ENCODE results near the gene OR11H7.
"Not testable (repeated sequence)": the region's sequence is repeated elsewhere in the genome, so short reads cannot be mapped to it uniquely, and the experiment has no call there.

Gene OR11H7

DNA sequence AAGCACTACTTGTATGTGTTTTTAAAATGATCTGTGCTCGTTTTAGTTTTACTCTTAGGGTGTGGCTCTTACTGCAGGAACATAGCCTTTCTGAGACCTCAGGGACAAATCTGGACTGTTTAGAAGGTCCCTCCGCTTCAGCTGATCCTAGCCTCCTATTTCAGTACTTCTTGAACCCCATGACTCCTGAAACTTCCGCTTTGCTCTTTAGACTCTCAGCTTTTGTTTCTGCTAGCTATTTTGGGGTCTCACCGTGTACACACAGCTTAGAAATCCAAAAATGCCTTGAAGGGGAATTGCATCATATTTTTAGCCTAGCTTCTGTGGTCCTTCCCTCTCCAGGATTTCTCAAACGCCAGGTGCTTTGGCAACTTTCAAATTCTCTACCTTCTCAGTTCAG, 29.8 kb upstream of the OR11H7 start:
- Histone ChIP-seq H3K36me3 (ENCODE audit: control insufficient read depth, insufficient read depth, low read length) (no peaks in the 10 kb centered on the region), H3K27ac (ENCODE audit: low read depth, low read length, severe bottlenecking) (no peak overlapping the region), H3K9me3 (ENCODE audit: control insufficient read depth, low read length) (peaks cover 56% of the 10 kb centered on the region), H3K4me3 (ENCODE audit: extremely low read depth, insufficient read depth, low read length, poor library complexity, severe bottlenecking) (no peak overlapping the region), H3K4me1 (ENCODE audit: control insufficient read depth, insufficient read depth, low read length, poor library complexity, severe bottlenecking) (no peaks in the 10 kb centered on the region)
- WGBS, 2 experiments (ENCODE audit: insufficient coverage in 2 of 2) = 43 to 48% methylated on average over 5 of the region's 5 CpGs

DNA sequence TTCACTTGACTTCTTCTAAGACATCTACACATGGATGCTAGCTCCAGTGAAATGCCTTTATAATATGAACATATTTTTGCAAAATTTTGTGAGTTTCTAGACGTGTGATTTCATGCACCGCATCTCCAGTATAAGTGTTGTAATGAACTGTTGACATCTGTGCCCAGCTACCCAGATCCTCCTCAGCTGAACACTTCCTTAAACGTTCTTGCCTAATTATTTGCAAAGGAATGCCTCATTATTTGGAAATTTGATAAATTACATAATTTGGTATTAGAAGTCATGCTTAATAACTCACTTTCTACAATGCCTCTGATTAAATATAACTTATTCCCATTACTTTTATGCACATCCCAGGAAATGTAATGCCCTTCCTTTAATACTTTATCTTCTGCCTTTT, 24.1 kb upstream of the OR11H7 start:
- Histone ChIP-seq H3K4me1 (ENCODE audit: control insufficient read depth, insufficient read depth, low read length, poor library complexity, severe bottlenecking) (no peaks in the 10 kb centered on the region), H3K9me3 (ENCODE audit: control insufficient read depth, low read length) (peaks cover 35% of the 10 kb centered on the region), H3K36me3 (ENCODE audit: control insufficient read depth, insufficient read depth, low read length) (no peaks in the 10 kb centered on the region), H3K4me3 (ENCODE audit: extremely low read depth, insufficient read depth, low read length, poor library complexity, severe bottlenecking) (no peak overlapping the region), H3K27ac (ENCODE audit: low read depth, low read length, severe bottlenecking) (no peak overlapping the region)
- 80% methylated on average over 1 of the region's 3 CpGs; no CpG with 5 or more reads in 1 of the 2 experiments for WGBS, 2 experiments (ENCODE audit: insufficient coverage in 2 of 2)

DNA sequence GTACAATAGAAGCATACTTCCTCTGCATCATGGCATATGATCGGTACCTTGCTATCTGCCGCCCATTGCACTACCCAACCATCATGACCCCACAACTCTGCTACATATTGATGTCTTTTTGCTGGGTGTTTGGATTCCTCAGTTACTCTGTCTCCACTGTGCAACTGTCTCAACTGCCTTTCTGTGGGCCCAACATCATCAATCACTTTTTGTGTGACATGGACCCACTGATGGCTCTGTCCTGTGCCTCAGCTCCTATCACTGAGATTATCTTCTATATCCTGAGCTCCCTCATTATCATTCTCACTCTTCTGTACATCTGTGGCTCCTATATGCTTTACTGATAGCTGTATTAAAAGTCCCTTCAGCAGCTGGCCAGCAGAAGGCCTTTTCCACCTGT, 19.2 kb upstream of the OR11H7 start:
- peaks cover 33% of the 10 kb centered on the region for H3K9me3 ChIP-seq (ENCODE audit: control insufficient read depth, low read length)
- H3K4me1 ChIP-seq (ENCODE audit: control insufficient read depth, insufficient read depth, low read length, poor library complexity, severe bottlenecking) = no peaks in the 10 kb centered on the region
- 64 to 83% methylated on average over 1 to 2 of the region's 2 CpGs for WGBS, 2 experiments (ENCODE audit: insufficient coverage in 2 of 2)
- H3K36me3 ChIP-seq (ENCODE audit: control insufficient read depth, insufficient read depth, low read length) = no peaks in the 10 kb centered on the region
- H3K27ac ChIP-seq (ENCODE audit: low read depth, low read length, severe bottlenecking) = no peak overlapping the region
- H3K4me3 ChIP-seq (ENCODE audit: extremely low read depth, insufficient read depth, low read length, poor library complexity, severe bottlenecking) = no peak overlapping the region

DNA sequence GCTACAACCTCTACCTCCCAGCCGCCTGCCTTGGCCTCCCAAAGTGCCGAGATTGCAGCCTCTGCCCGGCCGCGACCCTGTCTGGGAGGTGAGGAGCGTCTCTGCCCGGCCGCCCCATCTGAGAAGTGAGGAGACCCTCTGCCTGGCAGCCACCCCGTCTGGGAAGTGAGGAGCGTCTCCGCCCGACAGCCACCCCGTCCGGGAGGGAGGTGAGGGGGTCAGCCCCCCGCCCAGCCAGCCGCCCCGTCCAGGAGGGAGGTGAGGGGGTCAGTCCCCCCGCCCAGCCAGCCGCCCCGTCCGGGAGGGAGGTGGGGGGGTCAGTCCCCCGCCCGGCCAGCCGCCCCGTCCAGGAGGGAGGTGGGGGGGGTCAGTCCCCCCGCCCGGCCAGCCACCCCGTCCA, 16.4 kb upstream of the OR11H7 start:
- H3K4me3 ChIP-seq (ENCODE audit: extremely low read depth, insufficient read depth, low read length, poor library complexity, severe bottlenecking); H3K4me1 ChIP-seq (ENCODE audit: control insufficient read depth, insufficient read depth, low read length, poor library complexity, severe bottlenecking); H3K27ac ChIP-seq (ENCODE audit: low read depth, low read length, severe bottlenecking); H3K36me3 ChIP-seq (ENCODE audit: control insufficient read depth, insufficient read depth, low read length): not testable (repeated sequence)
- 88% methylated on average over 5 of the region's 28 CpGs; no CpG with 5 or more reads in 1 of the 2 experiments for WGBS, 2 experiments (ENCODE audit: insufficient coverage in 2 of 2)
- peaks cover 41% of the 10 kb centered on the region for H3K9me3 ChIP-seq (ENCODE audit: control insufficient read depth, low read length)

DNA sequence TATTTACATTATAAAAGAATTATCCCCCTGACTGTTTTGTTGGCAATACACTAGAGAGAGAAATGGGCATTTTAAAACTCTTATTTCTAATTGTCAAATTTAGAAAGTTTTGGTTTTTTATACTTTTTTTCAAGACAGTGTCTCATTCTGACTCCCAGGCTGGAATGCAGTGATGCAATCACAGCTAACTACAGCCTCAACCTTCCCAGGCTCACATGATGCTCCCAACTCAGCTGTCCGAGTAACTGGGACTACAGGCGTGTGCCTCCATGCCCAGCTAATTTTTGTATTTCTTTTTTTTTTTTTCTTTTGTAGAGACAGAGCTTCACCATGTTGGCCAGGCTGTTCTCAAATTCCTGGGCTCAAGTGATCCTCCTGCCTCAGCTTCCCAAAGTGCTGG, 13.6 kb upstream of the OR11H7 start:
- H3K27ac ChIP-seq (ENCODE audit: low read depth, low read length, severe bottlenecking) = no peak overlapping the region
- WGBS, 2 experiments (ENCODE audit: insufficient coverage in 2 of 2) = 24% methylated on average over 2 of the region's 2 CpGs; no CpG with 5 or more reads in 1 of the 2 experiments
- H3K4me1 ChIP-seq (ENCODE audit: control insufficient read depth, insufficient read depth, low read length, poor library complexity, severe bottlenecking) = no peaks in the 10 kb centered on the region
- H3K9me3 ChIP-seq (ENCODE audit: control insufficient read depth, low read length) = peaks cover 43% of the 10 kb centered on the region
- no peak overlapping the region for H3K4me3 ChIP-seq (ENCODE audit: extremely low read depth, insufficient read depth, low read length, poor library complexity, severe bottlenecking)
- H3K36me3 ChIP-seq (ENCODE audit: control insufficient read depth, insufficient read depth, low read length) = no peaks in the 10 kb centered on the region

DNA sequence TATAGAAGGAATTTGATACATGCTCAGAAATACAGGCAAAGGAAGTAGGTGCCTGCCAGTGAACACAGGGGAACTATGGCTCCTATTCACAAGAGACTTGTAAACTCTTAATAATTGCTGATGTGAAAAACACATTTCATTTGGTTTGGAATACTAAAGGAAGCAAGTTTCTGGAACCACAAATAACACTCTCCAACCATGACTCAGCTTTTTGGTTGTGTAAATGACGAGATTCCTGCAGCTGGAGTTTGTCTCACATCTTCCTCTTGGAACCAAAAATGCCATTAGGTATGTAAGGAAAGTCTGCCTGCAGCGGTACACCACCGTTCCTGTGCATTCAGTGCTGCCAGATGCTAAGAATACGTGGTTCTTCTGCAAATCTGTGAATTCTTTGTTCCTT, 9.7 kb upstream of the OR11H7 start:
- Histone ChIP-seq H3K4me3 (ENCODE audit: extremely low read depth, insufficient read depth, low read length, poor library complexity, severe bottlenecking) (no peak overlapping the region), H3K27ac (ENCODE audit: low read depth, low read length, severe bottlenecking) (no peak overlapping the region), H3K36me3 (ENCODE audit: control insufficient read depth, insufficient read depth, low read length) (no peaks in the 10 kb centered on the region), H3K4me1 (ENCODE audit: control insufficient read depth, insufficient read depth, low read length, poor library complexity, severe bottlenecking) (no peaks in the 10 kb centered on the region), H3K9me3 (ENCODE audit: control insufficient read depth, low read length) (peaks cover 38% of the 10 kb centered on the region)
- WGBS, 2 experiments (ENCODE audit: insufficient coverage in 2 of 2) = 16 to 29% methylated on average over 3 to 4 of the region's 4 CpGs

DNA sequence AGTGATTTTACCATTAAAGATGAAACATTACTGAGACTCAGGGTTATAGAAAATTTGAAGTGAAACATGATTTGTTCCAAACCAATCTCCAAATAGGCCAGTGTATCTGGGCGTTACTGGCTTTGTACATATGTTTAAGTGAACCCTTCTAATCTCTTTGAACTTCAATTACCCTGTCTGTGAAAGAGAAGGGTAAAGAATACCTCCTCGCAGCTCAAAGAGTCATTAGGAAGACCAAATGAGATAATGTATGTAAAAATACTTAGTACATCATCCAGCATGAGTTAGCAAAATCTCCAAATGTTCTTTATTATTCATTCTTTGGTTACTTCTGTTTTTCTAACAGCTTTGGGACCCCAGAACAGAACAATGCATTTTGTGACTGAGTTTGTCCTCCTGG, 5.4 kb upstream of the OR11H7 start, which contains the start of gene OR11H6:
Gene OR11H6, plus strand, starts transcription at position 301 of the 400 bp plus-strand sequence. Its CDS starts 0 bp downstream, at position 301.
- WGBS, 2 experiments (ENCODE audit: insufficient coverage in 2 of 2) = no CpG with 5 or more reads among the region's 2 CpGs
- Histone ChIP-seq H3K36me3 (ENCODE audit: control insufficient read depth, insufficient read depth, low read length) (no peaks in the 10 kb centered on the region), H3K4me3 (ENCODE audit: extremely low read depth, insufficient read depth, low read length, poor library complexity, severe bottlenecking) (no peak within 1 kb of the TSS), H3K9me3 (ENCODE audit: control insufficient read depth, low read length) (peaks cover 44% of the 10 kb centered on the region), H3K27ac (ENCODE audit: low read depth, low read length, severe bottlenecking) (no peak within 1 kb of the TSS), H3K4me1 (ENCODE audit: control insufficient read depth, insufficient read depth, low read length, poor library complexity, severe bottlenecking) (no peaks in the 10 kb centered on the region)

DNA sequence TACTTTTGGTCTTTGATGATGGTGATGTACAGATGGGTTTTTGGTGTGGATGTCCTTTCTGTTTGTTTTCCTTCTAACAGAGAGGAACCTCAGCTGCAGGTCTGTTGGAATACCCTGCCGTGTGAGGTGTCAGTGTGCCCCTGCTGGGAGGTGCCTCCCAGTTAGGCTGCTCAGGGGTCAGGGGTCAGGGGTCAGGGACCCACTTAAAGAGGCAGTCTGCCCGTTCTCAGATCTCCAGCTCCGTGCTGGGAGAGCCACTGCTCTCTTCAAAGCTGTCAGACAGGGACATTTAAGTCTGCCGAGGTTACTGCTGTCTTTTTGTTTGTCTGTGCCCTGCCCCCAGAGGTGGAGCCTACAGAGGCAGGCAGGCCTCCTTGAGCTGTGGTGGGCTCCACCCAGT, 6.6 kb downstream of the OR11H7 start:
- H3K27ac ChIP-seq (ENCODE audit: low read depth, low read length, severe bottlenecking); H3K4me3 ChIP-seq (ENCODE audit: extremely low read depth, insufficient read depth, low read length, poor library complexity, severe bottlenecking); H3K36me3 ChIP-seq (ENCODE audit: control insufficient read depth, insufficient read depth, low read length); H3K4me1 ChIP-seq (ENCODE audit: control insufficient read depth, insufficient read depth, low read length, poor library complexity, severe bottlenecking); H3K9me3 ChIP-seq (ENCODE audit: control insufficient read depth, low read length): not testable (repeated sequence)
- WGBS, 2 experiments (ENCODE audit: insufficient coverage in 2 of 2) = 60% methylated on average over 2 of the region's 4 CpGs; no CpG with 5 or more reads in 1 of the 2 experiments

DNA sequence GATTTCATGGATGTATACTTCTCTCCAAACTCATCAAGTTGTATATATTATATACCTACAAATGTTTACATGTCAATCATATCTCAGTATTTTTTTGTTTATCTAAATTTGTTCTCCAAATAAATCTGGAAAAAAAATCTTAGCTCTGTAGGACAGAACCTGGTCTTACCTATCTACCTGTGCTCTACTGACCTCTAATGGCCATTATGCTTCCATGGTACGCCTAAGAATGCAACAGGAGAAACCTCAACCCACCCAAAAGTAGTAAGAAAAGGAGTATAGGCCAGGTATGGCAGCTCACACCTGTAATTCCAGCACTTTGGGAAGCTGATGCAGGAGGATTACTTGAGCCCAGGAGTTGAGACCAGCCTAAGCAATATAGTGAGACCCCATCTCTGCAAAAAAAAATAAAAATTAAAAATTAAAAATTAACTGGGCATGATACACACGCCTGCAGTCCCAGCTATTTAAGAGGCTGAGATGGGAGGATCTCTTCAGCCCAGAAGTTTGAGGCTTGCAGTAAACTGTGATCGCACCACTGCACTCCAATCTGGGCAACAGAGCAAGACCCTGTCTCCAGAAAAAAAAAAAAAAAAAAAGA, 19.0 kb downstream of the OR11H7 start:
- Histone ChIP-seq H3K9me3 (ENCODE audit: control insufficient read depth, low read length) (peaks cover 21% of the 10 kb centered on the region), H3K36me3 (ENCODE audit: control insufficient read depth, insufficient read depth, low read length) (no peaks in the 10 kb centered on the region), H3K4me3 (ENCODE audit: extremely low read depth, insufficient read depth, low read length, poor library complexity, severe bottlenecking) (no peak overlapping the region), H3K27ac (ENCODE audit: low read depth, low read length, severe bottlenecking) (no peak overlapping the region), H3K4me1 (ENCODE audit: control insufficient read depth, insufficient read depth, low read length, poor library complexity, severe bottlenecking) (no peaks in the 10 kb centered on the region)
- WGBS, 2 experiments (ENCODE audit: insufficient coverage in 2 of 2) = 61% methylated on average over 2 of the region's 3 CpGs; no CpG with 5 or more reads in 1 of the 2 experiments

DNA sequence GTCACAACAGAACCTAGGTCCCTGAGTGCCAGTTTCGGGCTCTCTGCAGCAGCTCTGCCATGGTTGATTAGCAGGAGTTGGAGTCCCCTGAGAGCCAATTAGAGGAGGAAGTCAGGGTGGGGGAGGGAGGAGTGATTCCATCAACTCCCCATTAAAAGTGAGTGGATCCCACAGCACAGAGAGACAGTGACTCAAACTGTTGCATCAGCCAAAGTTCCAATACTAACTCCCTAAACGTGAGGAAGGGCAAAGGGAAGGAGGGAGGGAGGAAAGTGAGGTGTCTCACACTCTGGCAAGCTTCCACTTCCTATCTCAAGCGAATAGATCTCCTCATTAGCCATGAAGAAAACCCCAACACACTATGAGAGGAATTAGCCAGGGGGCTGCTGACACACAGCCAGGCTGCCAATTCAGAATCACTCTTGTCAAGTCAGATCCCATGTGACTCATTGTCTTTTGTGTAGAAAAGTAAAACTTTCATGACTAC, 33.9 kb downstream of the OR11H7 start:
- Histone ChIP-seq H3K9me3 (ENCODE audit: control insufficient read depth, low read length) (no peaks in the 10 kb centered on the region), H3K4me3 (ENCODE audit: extremely low read depth, insufficient read depth, low read length, poor library complexity, severe bottlenecking) (no peak overlapping the region), H3K4me1 (ENCODE audit: control insufficient read depth, insufficient read depth, low read length, poor library complexity, severe bottlenecking) (no peaks in the 10 kb centered on the region), H3K36me3 (ENCODE audit: control insufficient read depth, insufficient read depth, low read length) (no peaks in the 10 kb centered on the region), H3K27ac (ENCODE audit: low read depth, low read length, severe bottlenecking) (peak overlapping the region; percentile 17)
- WGBS, 2 experiments (ENCODE audit: insufficient coverage in 2 of 2) = 83% methylated on average over 1 of the region's 3 CpGs; no CpG with 5 or more reads in 1 of the 2 experiments

DNA sequence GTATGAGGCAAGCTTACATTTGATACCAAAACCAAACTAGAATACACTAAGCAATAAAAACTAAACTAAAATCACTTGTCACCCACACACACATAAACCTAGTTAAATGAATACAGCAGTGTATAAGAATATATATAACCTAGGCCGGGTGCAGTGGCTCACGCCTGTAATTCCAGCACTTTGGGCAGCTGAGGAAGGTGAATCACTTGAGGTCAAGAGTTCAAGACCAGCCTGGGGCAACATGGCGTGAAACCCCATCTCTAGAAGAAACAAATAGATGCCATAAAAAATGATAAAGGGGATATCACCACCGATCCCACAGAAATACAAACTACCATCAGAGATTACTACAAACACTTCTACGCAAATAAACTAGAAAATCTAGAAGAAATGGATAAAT, 35.6 kb downstream of the OR11H7 start:
- H3K27ac ChIP-seq (ENCODE audit: low read depth, low read length, severe bottlenecking); H3K4me1 ChIP-seq (ENCODE audit: control insufficient read depth, insufficient read depth, low read length, poor library complexity, severe bottlenecking); H3K36me3 ChIP-seq (ENCODE audit: control insufficient read depth, insufficient read depth, low read length); H3K9me3 ChIP-seq (ENCODE audit: control insufficient read depth, low read length); H3K4me3 ChIP-seq (ENCODE audit: extremely low read depth, insufficient read depth, low read length, poor library complexity, severe bottlenecking): not testable (repeated sequence)
- 92% methylated on average over 2 of the region's 5 CpGs; no CpG with 5 or more reads in 1 of the 2 experiments for WGBS, 2 experiments (ENCODE audit: insufficient coverage in 2 of 2)
